ENCODE results near the gene GTF2H3. TPM values are rescaled to one million over a fixed set of nuclear protein-coding genes. Genes with fewer than 3 reads are reported as not detected.

GTF2H3 gene
- total and polyA plus RNA-seq, 2 experiments from 2014 or later, result 9.0 to 45.6 TPM

DNA sequence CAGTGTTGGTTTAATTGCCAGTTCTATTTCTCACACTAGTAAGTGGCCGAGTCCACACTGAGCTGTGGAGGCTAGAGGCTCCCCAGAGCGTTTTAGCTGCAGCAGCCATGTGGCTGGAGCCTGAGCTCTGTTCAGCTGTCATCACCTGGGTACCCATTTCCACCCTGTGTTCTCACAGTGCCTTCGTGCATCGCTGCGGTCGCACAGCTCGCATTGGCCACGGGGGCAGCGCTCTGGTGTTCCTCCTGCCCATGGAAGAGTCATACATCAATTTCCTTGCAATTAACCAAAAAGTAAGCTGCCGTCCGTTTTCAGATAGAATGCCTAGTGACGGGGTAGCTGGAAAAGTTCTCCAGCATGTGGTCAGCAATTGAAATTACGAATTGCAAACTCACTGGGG lies 16.0 kb upstream of the GTF2H3 start:
- Histone ChIP-seq H3K9me2 (replicated peaks; ENCODE audit: insufficient read depth) (no peaks in the 10 kb centered on the region), H3K27me3 (no peaks in the 10 kb centered on the region), H3K4me3 (no peak overlapping the region), H3K27ac (no peak overlapping the region), H4K20me1 (ENCODE audit: insufficient read depth, poor library complexity, severe bottlenecking) (no peaks in the 10 kb centered on the region), H3K79me2 (no peaks in the 10 kb centered on the region), H3K36me3 (replicated peaks; ENCODE audit: insufficient read depth, low read depth) (no peaks in the 10 kb centered on the region), H3K4me2 (no peak overlapping the region), H2AFZ (no peak overlapping the region), H3K9me3 (ENCODE audit: low read depth) (no peaks in the 10 kb centered on the region), H3K4me1 (ENCODE audit: insufficient read depth) (no peaks in the 10 kb centered on the region)
- WGBS (ENCODE audit: low lambda C conversion rate, missing lambda C conversion rate), result 91% methylated on average over 13 of the region's 13 CpGs
- TF ChIP-seq EZH2 (IDR thresholded peaks at IDR 0.05; ENCODE audit: borderline replicate concordance) (no peak), EZH2phosphoT487 (IDR thresholded peaks at IDR 0.05; ENCODE audit: low read depth, severe bottlenecking, unreplicated experiment) (no peak)
- TF ChIP-seq, protein P1, sequence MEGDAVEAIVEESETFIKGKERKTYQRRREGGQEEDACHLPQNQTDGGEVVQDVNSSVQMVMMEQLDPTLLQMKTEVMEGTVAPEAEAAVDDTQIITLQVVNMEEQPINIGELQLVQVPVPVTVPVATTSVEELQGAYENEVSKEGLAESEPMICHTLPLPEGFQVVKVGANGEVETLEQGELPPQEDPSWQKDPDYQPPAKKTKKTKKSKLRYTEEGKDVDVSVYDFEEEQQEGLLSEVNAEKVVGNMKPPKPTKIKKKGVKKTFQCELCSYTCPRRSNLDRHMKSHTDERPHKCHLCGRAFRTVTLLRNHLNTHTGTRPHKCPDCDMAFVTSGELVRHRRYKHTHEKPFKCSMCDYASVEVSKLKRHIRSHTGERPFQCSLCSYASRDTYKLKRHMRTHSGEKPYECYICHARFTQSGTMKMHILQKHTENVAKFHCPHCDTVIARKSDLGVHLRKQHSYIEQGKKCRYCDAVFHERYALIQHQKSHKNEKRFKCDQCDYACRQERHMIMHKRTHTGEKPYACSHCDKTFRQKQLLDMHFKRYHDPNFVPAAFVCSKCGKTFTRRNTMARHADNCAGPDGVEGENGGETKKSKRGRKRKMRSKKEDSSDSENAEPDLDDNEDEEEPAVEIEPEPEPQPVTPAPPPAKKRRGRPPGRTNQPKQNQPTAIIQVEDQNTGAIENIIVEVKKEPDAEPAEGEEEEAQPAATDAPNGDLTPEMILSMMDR (IDR thresholded peaks at IDR 0.05; ENCODE audit: poor library complexity), result no peak
- DNase-seq (ENCODE audit: low spot score), result no peak

DNA sequence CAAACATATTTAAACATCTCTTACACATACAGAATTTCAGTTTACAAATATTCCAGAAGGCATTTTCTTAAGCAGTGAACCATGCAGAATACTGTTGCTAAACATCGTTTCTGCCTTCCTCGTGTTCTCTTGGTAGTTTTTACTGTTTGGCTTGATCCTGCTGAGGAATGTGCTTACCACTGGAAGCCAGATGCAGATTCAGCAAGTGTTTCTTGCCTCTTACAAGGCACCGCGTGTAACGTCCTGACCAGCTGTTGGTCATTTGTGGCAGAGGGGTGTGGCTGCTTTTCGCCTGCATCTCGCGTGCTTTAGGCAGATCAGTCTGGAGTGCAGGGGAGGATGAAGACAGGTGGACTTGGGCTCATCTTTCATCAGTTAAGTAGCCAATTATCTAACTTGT lies 12.5 kb upstream of the GTF2H3 start:
- no peak for DNase-seq (ENCODE audit: low spot score)
- no peaks in the 10 kb centered on the region for H3K27me3 ChIP-seq
- no peak overlapping the region for H2AFZ ChIP-seq
- TF ChIP-seq, protein P1 (IDR thresholded peaks at IDR 0.05; ENCODE audit: poor library complexity), result no peak
- no peak for TF ChIP-seq EZH2phosphoT487 (IDR thresholded peaks at IDR 0.05; ENCODE audit: low read depth, severe bottlenecking, unreplicated experiment)
- TF ChIP-seq EZH2 (IDR thresholded peaks at IDR 0.05; ENCODE audit: borderline replicate concordance), result no peak
- H3K9me3 ChIP-seq (ENCODE audit: low read depth), result no peaks in the 10 kb centered on the region
- no peaks in the 10 kb centered on the region for H3K36me3 ChIP-seq (replicated peaks; ENCODE audit: insufficient read depth, low read depth)
- 86% methylated on average over 8 of the region's 8 CpGs for WGBS (ENCODE audit: low lambda C conversion rate, missing lambda C conversion rate)
- H3K27ac ChIP-seq, result no peak overlapping the region
- H3K9me2 ChIP-seq (replicated peaks; ENCODE audit: insufficient read depth), result no peaks in the 10 kb centered on the region
- H3K4me1 ChIP-seq (ENCODE audit: insufficient read depth), result no peaks in the 10 kb centered on the region
- no peak overlapping the region for H3K4me2 ChIP-seq
- no peaks in the 10 kb centered on the region for H3K79me2 ChIP-seq
- no peak overlapping the region for H3K4me3 ChIP-seq
- H4K20me1 ChIP-seq (ENCODE audit: insufficient read depth, poor library complexity, severe bottlenecking), result no peaks in the 10 kb centered on the region

DNA sequence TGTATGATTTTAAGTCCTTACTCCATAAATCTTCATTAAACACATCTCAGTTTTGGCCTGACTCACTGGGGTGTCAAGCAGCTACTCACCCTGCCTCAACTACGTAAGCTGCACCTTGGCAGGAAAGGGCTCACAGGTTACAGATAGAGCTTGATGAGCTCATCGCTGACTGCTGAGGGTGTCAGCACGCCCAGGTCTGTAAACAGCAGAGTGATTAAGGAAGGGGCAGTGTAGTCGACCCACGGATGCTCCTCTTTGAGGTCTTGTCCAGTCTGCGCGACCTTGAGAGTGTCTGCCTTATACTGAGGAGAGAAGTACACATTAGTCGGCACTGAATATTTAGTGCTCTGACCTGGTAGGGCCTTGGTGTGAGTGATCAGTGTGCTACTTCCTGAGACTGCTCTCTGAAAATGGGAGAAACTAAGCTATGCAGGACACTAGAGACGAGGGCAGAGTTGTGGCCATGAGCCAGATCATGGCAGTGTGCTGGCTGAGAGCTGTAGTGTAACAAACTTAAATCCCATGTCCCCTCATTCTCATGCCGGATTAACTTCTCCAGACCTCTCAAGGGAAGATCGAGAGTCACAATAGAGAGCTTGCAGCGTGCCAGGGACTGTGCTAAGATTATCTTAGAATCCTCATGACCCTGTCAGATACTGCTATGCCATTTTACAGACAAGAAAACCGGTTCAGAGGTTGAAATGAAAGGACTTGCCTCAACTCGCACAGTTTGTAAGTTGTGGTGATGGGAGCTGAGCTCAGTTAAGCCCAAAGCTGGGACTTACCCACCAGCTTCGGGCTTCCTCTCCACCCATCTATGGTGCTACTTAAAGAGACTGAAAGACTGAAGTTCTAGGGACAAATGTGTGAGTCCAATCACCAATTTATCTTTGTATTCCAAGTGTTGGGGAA lies 11.8 kb upstream of the GTF2H3 start:
- TF ChIP-seq, protein P1 (IDR thresholded peaks at IDR 0.05; ENCODE audit: poor library complexity), result no peak
- TF ChIP-seq EZH2 (IDR thresholded peaks at IDR 0.05; ENCODE audit: borderline replicate concordance) (no peak), EZH2phosphoT487 (IDR thresholded peaks at IDR 0.05; ENCODE audit: low read depth, severe bottlenecking, unreplicated experiment) (no peak)

More for the DNA sequence above, 11.8 kb upstream of the GTF2H3 start:
- Histone ChIP-seq H3K9me3 (ENCODE audit: low read depth) (no peaks in the 10 kb centered on the region), H3K27ac (no peak overlapping the region), H3K27me3 (no peaks in the 10 kb centered on the region), H3K9me2 (replicated peaks; ENCODE audit: insufficient read depth) (no peaks in the 10 kb centered on the region), H3K4me2 (no peak overlapping the region), H3K36me3 (replicated peaks; ENCODE audit: insufficient read depth, low read depth) (no peaks in the 10 kb centered on the region), H4K20me1 (ENCODE audit: insufficient read depth, poor library complexity, severe bottlenecking) (no peaks in the 10 kb centered on the region), H2AFZ (no peak overlapping the region), H3K4me3 (no peak overlapping the region), H3K4me1 (ENCODE audit: insufficient read depth) (no peaks in the 10 kb centered on the region), H3K79me2 (no peaks in the 10 kb centered on the region)
- DNase-seq (ENCODE audit: low spot score), result no peak
- 88% methylated on average over 15 of the region's 15 CpGs for WGBS (ENCODE audit: low lambda C conversion rate, missing lambda C conversion rate)
